HG03064 (cell line): ENCODE measurements around the gene CDKN3.

Experiments
- ATAC-seq: cut with Tn5 transposase; IDR thresholded peaks from one replicate; pipeline ENCODE4 v1.9.1; 2021; ENCODE audit warnings: low read depth; ENCODE audit not compliant: unreplicated experiment

CDKN3 gene, protein sequence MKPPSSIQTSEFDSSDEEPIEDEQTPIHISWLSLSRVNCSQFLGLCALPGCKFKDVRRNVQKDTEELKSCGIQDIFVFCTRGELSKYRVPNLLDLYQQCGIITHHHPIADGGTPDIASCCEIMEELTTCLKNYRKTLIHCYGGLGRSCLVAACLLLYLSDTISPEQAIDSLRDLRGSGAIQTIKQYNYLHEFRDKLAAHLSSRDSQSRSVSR

GRCh38 chr14:54396493-54397335 is at the start of gene CDKN3:
Gene CDKN3 (plus strand): TSS chr14:54397007. CDS start chr14:54397069, 62 bp downstream.
- peak; percentile 95 for ATAC-seq

GRCh38 chr14:54347044-54347443 is 49.8 kb upstream of the CDKN3 start:
- no peak for ATAC-seq

DNA sequence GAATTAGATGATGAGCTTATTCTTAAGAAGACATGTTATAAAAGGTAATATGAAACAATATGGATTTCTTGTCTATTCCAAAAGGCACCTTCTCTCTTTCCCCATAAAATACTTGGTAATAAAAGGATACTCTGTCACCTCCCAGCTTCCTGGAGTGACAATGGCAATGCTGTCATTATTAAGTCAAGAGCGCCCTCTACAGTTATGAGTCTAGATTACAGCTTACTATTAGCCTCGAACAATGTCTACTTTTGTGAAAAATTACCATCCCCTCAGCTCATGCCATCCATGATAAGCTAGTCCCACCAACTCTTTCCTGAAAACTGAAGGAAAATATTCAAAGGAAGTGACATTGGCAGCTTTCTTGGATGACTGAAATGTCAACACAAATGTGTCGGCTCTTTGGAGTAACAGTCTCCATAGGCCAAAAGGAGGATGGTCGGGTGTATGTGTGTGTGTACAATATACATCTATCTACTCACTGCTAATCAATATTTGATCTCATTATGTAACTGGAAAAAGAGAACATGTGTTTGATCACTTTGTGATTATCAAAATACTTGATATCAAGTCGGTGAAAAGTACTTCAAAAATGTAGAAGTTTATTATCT is 48.7 kb upstream of the CDKN3 start:
- ATAC-seq: no peak

GRCh38 chr14:54348923-54349620 is 47.7 kb upstream of the CDKN3 start:
- no peak for ATAC-seq

DNA sequence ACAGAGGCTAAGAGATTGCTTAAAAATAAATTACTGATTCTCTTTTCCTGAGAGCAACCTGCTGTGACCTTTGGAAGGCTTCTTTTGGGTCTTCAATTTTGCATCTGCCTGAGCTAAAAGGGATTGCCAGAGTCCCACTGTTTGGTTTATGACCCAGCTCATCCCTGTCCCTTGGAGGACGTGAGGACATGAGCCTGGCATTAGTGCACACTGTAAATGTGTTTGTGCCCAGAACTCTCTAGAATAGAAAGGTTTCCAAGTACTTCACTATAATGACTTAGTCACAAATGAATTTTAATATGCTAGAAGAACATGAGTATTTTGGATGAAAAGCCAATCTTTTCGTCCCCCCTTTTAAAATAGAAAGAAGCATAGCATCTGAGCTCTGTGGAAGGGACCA is 47.1 kb upstream of the CDKN3 start:
- no peak for ATAC-seq

- ATAC-seq: no peak
These were observed 46.6 kb upstream of the CDKN3 start for GRCh38 chr14:54350203-54350602.

GRCh38 chr14:54353266-54353665 is 43.5 kb upstream of the CDKN3 start:
- no peak for ATAC-seq

DNA sequence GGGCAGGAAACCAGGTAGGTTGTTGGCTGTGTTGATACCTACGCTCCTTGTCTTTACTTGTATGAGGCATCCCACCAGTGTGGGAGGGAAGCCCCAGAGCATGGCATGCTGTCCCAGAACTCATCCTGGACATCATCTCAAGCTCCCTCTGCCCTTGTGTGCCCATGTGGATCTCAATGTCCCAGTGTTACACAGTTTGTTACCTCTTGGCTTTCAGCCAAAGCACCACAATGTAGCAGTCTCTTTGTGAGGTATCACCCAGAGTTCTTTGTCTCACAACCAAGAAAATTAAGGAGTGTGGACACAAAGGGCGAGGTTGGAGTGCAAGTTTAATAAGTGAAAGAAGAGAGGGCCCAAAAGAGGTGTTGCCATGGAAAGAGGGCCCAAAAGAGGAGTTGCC is 43.1 kb upstream of the CDKN3 start:
- no peak for ATAC-seq

- no peak for ATAC-seq
These were observed 42.7 kb upstream of the CDKN3 start for GRCh38 chr14:54354096-54354495.

DNA sequence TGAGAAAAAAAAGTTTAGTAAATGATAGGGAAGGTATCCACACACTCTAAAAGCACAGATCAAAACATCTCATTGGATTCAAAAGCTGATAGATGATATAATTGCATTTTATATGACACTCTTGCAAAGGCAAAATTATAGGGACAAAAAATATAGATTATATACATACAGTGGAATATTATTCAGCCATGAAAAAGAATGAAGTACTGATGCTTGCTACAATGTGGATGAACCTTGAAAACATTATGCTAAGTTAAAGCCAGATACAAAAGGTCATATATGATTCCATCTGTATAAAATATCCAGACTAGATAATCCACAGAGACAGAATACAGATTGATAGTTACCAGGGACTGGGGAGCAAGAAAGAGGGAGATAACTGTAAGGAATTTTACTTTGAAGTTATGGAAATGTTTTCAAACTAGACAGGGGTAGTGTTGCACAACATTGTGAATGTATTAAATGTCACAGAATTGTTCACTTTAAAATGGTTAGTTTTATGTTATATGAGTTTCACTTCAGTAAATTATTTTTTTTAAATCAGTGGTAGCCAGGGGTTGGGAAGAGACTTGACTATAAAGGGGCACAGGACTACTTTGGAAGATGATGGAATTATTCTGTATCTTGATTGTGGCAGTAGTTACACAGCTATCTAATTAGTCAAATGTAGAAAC is 41.7 kb upstream of the CDKN3 start:
- ATAC-seq: no peak

- no peak for ATAC-seq
These were observed 41.1 kb upstream of the CDKN3 start for GRCh38 chr14:54355698-54356097.

DNA sequence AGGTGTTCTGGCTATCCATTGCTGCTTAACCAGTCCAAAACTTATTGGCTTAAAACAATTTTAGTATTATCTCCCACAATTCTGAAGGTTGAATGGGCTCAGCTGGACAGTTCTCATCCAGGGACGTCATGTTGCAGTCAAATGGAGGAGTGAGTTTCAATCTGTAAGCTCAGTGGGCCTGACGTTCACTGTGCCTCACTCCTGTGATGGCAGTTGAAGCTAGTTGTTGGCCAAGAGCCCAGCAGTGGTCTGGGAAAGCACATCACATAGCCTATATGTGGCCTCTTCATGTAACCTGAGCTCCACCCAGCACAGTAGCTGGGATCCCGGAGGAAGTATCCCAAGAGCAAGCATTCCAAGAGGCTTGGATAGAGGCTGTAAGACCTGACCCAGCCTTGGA is 40.6 kb upstream of the CDKN3 start:
- no peak for ATAC-seq

DNA sequence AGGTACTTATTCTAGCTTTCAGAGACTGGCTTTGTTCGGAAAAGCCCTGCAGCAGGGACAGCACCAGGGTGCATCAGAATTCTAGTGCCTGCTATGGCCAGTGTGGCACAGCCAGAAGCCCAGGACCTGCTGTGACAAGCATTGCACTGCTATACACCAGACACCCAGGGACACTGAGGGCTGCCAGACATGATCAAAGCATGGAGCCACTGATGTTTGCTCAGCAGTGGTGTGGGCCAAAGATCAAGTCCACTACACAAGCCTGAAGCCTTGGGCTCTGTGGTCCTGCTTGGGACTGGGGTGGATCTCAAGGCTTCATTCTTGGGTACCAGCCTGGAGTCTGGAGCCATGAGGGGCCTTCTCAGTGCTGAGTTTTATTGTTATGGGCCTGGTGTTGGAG is 36.1 kb upstream of the CDKN3 start:
- ATAC-seq: no peak

DNA sequence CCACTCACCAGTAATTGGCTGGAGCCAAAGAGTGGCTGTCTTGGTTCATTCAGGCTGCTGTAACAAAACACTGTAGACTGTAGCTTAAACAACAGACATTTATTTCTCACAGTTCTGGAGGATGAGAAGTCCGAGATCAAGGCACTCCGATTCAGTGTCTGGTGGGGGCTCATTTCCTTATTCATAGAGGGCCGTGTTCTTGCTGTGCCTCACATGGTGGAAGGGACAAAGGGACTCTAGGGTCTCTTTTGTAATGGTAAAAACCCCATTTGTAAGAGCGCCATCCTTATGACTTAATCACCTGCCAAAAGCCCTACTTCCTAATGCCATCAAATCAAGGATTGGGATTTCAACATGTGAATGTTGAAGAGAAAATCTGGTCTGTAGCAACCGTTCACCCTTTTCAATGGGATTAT is 34.7 kb upstream of the CDKN3 start:
- no peak for ATAC-seq

DNA sequence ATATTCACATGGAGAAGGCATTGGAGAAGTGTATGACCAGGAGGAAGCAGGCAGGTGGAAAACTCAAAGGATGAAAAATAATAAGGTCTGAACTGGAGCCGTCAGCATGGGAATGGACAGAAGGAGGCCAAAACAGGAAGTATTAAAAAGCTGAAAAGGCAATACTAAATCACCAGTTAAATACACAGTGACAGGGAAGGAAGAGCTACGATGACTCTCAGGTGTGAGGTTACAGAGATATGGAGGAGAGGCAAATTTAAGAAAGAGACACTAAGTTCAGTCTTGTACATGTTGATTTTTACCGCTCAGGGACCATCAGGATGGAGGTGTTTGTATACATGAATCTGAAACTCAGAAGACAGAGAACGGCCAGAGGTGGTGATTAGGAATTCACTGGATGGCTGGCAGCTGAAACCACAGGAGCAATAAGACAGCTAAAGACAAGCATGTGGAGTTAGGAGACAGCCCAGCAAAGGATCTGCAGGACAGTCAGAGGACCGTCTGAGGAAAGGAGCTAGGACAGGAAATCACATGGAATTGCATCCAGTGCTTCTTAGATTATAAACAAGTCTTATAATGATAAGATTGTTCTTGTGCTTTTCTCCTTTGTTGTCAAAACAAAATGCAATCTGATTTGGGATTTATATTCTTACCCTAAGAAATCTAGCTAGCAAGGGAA is 33.9 kb upstream of the CDKN3 start:
- ATAC-seq: no peak

DNA sequence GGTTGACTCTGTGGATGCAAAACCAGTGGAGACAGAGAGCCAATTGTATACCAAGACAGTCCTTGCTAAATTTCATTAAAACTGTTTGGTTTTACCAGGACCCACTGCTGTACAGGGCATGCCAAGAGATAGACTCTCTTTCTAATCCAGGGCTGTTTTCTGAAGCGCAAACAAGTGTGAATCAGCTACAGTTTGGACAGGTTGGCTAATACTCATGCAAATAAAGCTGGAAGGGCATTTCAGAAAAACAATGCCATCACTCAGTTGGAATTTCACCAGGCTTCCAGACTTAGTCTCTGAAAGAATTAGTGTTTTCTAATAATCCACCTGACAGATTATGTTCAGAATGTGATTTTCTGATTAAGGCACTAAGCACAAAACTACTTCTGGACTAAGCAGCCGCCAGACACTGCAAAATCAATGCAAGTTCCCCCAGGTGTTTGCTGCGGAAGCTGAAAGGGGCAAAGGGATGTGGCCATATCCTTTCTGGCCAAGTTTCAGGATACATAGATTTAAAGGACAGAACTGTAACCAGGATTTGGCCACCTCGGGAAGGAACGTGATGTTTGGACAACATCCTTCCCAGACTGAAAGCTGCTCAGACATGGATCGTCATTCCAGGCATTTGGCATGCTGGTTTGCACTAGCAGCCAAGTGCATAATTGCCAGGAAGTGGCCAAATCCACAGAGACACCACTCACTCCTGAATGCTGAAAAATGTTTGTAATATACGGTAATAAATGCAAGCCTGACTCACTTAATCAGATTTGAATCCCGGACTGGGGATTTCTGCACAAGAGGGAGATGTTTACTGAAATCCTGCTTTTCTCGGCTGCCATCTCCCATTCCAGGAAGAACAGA is 32.0 kb upstream of the CDKN3 start:
- ATAC-seq: no peak

- ATAC-seq: no peak
These were observed 29.8 kb upstream of the CDKN3 start for GRCh38 chr14:54366736-54367735.

- ATAC-seq: no peak
These were observed 28.5 kb upstream of the CDKN3 start for GRCh38 chr14:54368291-54368690.
